Regular cardiac myocyte (primary cell): ENCODE data around the gene SPINT4. TPM values are rescaled to one million over a fixed set of nuclear protein-coding genes. Genes with fewer than 3 reads are reported as not detected.

Source experiments
- total RNA-seq: library from RNA; depleted of rRNA; stranded (reverse); fragments of >200 nt; gene quantifications from 2 replicates; pipeline ENCODE4 v1.2.3, GENCODE V29; 2014

The SPINT4 gene
- total RNA-seq, result not detected in 2 replicates

DNA sequence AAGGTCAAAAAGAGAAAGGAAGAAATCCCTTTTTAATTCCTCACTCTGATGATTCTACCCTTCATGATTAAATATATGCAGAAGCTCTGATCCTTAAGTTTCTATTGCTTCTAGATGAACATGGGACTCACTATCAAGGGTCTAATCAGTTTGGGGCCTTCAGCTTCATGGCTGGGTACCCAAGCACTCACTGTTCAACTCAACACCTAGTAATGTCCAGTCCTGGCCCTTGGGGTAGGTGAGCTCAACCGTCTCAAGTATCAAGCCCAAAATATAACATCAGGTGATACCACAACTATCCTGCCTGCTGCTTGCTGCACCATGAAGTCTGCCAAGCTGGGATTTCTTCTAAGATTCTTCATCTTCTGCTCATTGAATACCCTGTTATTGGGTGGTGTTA, at the start of gene SPINT4:
TSS of gene SPINT4 (plus strand) at position 301 of the 400 bp plus-strand sequence. CDS start at position 322, 21 bp downstream.

DNA sequence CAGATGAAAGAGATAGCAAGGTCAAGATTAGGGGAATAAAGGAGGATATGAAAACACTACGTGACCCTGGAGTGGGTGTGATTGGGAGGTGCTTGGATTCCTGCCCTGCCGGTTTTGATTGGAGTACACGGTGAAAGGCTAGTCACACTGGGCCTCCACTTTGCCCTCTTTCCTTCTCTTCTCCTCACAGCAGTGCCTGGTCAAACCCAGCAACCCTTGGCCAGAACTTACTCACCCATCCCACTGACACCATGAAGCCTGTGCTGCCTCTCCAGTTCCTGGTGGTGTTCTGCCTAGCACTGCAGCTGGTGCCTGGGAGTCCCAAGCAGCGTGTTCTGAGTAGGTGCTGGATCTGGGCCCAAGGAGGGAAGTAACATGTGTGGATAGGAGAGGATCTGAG, 20.3 kb upstream of the SPINT4 start, which contains the start of gene WFDC13:
TSS of gene WFDC13 (plus strand) at position 166 of the 400 bp plus-strand sequence. CDS start at position 252, 86 bp downstream.

DNA sequence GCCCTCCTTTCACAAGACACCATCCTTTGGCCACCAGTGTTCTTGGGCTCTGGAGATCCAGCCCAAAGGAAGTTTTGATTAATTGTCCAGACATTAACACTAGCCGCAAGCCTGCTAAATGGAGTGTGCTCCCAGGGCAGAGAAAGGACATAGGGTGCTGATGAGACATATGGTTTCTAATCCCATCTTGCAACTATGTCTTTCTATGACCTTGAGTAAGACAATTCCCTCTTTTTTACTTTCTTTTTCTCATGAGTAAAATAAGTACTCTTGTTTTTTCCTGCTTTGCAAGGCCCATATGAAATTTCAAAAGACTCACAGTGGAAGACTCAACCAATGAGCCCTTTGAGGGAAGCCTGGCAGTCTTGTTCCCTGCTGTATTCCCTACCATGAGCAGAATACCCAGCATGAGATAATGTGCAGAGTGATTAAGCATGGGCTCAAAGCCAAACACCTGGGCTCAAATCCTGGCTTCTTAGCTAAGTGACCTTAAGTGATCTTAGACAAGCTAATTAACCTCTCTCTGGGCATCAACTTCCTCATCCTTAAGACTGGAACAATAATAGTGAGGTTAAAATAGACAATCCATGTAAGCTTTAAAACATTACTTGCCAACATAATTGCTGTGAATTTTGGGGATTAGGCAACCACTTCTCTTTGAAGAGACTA, 17.0 kb upstream of the SPINT4 start, which contains the start of gene WFDC10B:
TSS of gene WFDC10B (minus strand) at position 51 of the 669 bp plus-strand sequence. CDS start 19,027 bp downstream, outside the sequence.

Other genes with a start within 250 kb of the SPINT4 start
- not detected in 2 replicates for gene SPINT3, start 206.7 kb upstream of the SPINT4 start, total RNA-seq
- gene WFDC6, start 182.9 kb upstream of the SPINT4 start, total RNA-seq, result not detected in 2 replicates
- gene EPPIN, start 174.9 kb upstream of the SPINT4 start, total RNA-seq, result not detected in 2 replicates
- not detected in 2 replicates for gene WFDC8, start 143.1 kb upstream of the SPINT4 start, total RNA-seq
- not detected in 2 replicates for gene WFDC10A, start 92.6 kb upstream of the SPINT4 start, total RNA-seq
- not detected in 2 replicates for gene WFDC9, start 91.1 kb upstream of the SPINT4 start, total RNA-seq
- not detected in 2 replicates for gene WFDC11, start 52.1 kb upstream of the SPINT4 start, total RNA-seq
- not detected in 2 replicates for gene WFDC13, start 20.3 kb upstream of the SPINT4 start, total RNA-seq
- not detected in 2 replicates for gene WFDC10B, start 17.3 kb upstream of the SPINT4 start, total RNA-seq
- gene WFDC3, start 69.5 kb downstream of the SPINT4 start, total RNA-seq, result 0.19 and 0.56 TPM in 2 replicates
- 8.7 and 25.9 TPM in 2 replicates for gene DNTTIP1, start 69.6 kb downstream of the SPINT4 start, total RNA-seq
- 7.9 and 46.4 TPM in 2 replicates for gene UBE2C, start 90.3 kb downstream of the SPINT4 start, total RNA-seq
- 0.56 TPM in 1 of 2 replicates, not detected in the other for gene TNNC2, start 105.0 kb downstream of the SPINT4 start, total RNA-seq
- gene SNX21, start 111.5 kb downstream of the SPINT4 start, total RNA-seq, result 33.4 and 44.0 TPM in 2 replicates
- gene ACOT8, start 135.0 kb downstream of the SPINT4 start, total RNA-seq, result 33.4 and 35.5 TPM in 2 replicates
- gene ZSWIM3, start 135.3 kb downstream of the SPINT4 start, total RNA-seq, result 3.7 and 5.4 TPM in 2 replicates
- 3.4 and 4.4 TPM in 2 replicates for gene ZSWIM1, start 158.9 kb downstream of the SPINT4 start, total RNA-seq
- gene SPATA25, start 165.3 kb downstream of the SPINT4 start, total RNA-seq, result 0.19 and 0.28 TPM in 2 replicates
- gene NEURL2, start 168.9 kb downstream of the SPINT4 start, total RNA-seq, result 1.5 and 5.1 TPM in 2 replicates
- gene CTSA, start 169.0 kb downstream of the SPINT4 start, total RNA-seq, result 27.8 and 68.8 TPM in 2 replicates
- 4.0 and 23.4 TPM in 2 replicates for gene PLTP, start 189.8 kb downstream of the SPINT4 start, total RNA-seq
- gene PCIF1, start 212.3 kb downstream of the SPINT4 start, total RNA-seq, result 5.9 and 6.7 TPM in 2 replicates
- gene ZNF335, start 249.9 kb downstream of the SPINT4 start, total RNA-seq, result 10.1 and 10.9 TPM in 2 replicates